Right lobe of liver (tissue), 4 donors: ENCODE measurements around the gene RUFY4.

Experiments used
- CTCF ChIP-seq, 4 donors: fragments of 200-600 bp in 3 of 4; fragments of 450-650 bp in 1 of 4; IDR thresholded peaks; one replicate each; pipeline versions ENCODE4 v1.5.1 to v1.8.0; 2016 to 2022; ENCODE audit warnings: antibody characterized with exemption in 4 of 4, mild to moderate bottlenecking in 2 of 4
- POLR2A ChIP-seq: fragments of 450-650 bp; IDR thresholded peaks from one replicate; pipeline ENCODE4 v1.6.1; 2017; ENCODE audit warnings: antibody characterized with exemption, mild to moderate bottlenecking
- donor health status: DM: no; HTN: no; CAD: no.
- donor health status: DM: no; HTN: no; CAD: no.
- donor health status: DM: no; HTN: yes; CAD: no.

- TF ChIP-seq CTCF (IDR thresholded peaks at IDR 0.05) = no peak
- TF ChIP-seq POLR2A = no peak
Measured at GRCh38 chr2:218063896-218064295, 5.2 kb upstream of the RUFY4 start.
